ENCODE measurements around the gene MAP4K1. TPM values are rescaled to one million over a fixed set of nuclear protein-coding genes. Genes with fewer than 3 reads are reported as not detected.

The MAP4K1 gene
- total RNA-seq, 1 experiment from 2014 or later, result 1.5 TPM

DNA sequence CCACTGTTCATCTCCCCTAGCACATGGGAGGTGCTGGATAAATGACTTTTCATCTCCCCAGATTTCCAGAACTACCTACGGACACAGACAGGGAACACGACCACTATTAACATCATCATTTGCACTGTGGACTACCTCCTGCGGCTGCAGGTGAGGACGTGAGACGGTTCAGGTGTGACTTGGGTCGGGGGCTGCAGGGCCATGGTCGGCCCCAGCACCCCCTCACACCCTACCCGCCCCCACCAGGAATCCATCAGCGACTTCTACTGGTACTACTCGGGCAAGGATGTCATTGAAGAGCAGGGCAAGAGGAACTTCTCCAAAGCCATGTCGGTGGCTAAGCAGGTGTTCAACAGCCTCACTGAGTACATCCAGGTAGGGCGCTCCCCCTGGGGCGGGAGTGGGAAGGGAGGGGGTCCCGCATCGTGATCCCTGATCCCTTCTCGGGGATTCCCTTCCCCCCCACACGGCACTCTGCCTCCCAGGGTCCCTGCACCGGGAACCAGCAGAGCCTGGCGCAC, 74.4 kb downstream of the MAP4K1 start:
- CTCF ChIA-PET, result interaction anchor here (0.7 to 1.0 kb wide), 2 partner anchors 91 to 93 kb away, joined by 5 to 11 read pairs; no protein-coding TSS in a partner anchor
- no peaks in the 10 kb centered on the region for H3K27me3 ChIP-seq (replicated peaks; ENCODE audit: insufficient read depth, low read depth, low read length, poor library complexity)
- POLR2A ChIA-PET (ENCODE audit: low non-redundant PET), result no interaction called here
- H3K4me1 ChIP-seq (ENCODE audit: insufficient read depth, low read length, poor library complexity, severe bottlenecking), result peaks cover 7% of the 10 kb centered on the region
- no peaks in the 10 kb centered on the region for H3K9me3 ChIP-seq (ENCODE audit: low read depth, low read length, poor library complexity, severe bottlenecking)
- H3K36me3 ChIP-seq (ENCODE audit: insufficient read depth, low read length, poor library complexity, severe bottlenecking), result no peaks in the 10 kb centered on the region
- no peak for TF ChIP-seq CTCF (conservative IDR thresholded peaks at IDR 0.05; ENCODE audit: low read depth, low read length)
- TF ChIP-seq EZH2 (IDR thresholded peaks at IDR 0.05; ENCODE audit: borderline replicate concordance, low read depth, low read length, poor library complexity, severe bottlenecking), result no peak
- H3K27ac ChIP-seq (ENCODE audit: low read depth, low read length, poor library complexity, severe bottlenecking), result no peak overlapping the region
- no peak for DNase-seq (ENCODE audit: low spot score)
- no TSS peak for BruUV-seq (replicated peaks)
- intact Hi-C loops (cut with micrococcal nuclease; ENCODE audit: unreplicated experiment), result loop anchor here (10.0 kb wide), 1 partner anchor 391 kb away; the partner anchor contains the start of genes MRPS12 and SARS2
- H3K4me3 ChIP-seq (ENCODE audit: low read depth, low read length, poor library complexity, severe bottlenecking), result peak overlapping the region; percentile 39

GRCh38 chr19:38542040-38542439, 75.7 kb downstream of the MAP4K1 start:
- no peak overlapping the region for H3K4me3 ChIP-seq (ENCODE audit: low read depth, low read length, poor library complexity, severe bottlenecking)
- intact Hi-C loops (cut with micrococcal nuclease; ENCODE audit: unreplicated experiment), result loop anchor here (10.0 kb wide), 1 partner anchor 393 kb away; the partner anchor contains the start of genes MRPS12 and SARS2
- no peak for TF ChIP-seq CTCF (conservative IDR thresholded peaks at IDR 0.05; ENCODE audit: low read depth, low read length)
- no peak for TF ChIP-seq EZH2 (IDR thresholded peaks at IDR 0.05; ENCODE audit: borderline replicate concordance, low read depth, low read length, poor library complexity, severe bottlenecking)
- H3K4me1 ChIP-seq (ENCODE audit: insufficient read depth, low read length, poor library complexity, severe bottlenecking), result peaks cover 7% of the 10 kb centered on the region
- no peak for DNase-seq (ENCODE audit: low spot score)
- BruUV-seq (replicated peaks), result no TSS peak
- H3K9me3 ChIP-seq (ENCODE audit: low read depth, low read length, poor library complexity, severe bottlenecking), result no peaks in the 10 kb centered on the region
- ChIA-PET POLR2A (ENCODE audit: low non-redundant PET) (no interaction called here), CTCF (no interaction called here)
- no peaks in the 10 kb centered on the region for H3K36me3 ChIP-seq (ENCODE audit: insufficient read depth, low read length, poor library complexity, severe bottlenecking)
- H3K27me3 ChIP-seq (replicated peaks; ENCODE audit: insufficient read depth, low read depth, low read length, poor library complexity), result no peaks in the 10 kb centered on the region
- H3K27ac ChIP-seq (ENCODE audit: low read depth, low read length, poor library complexity, severe bottlenecking), result no peak overlapping the region

GRCh38 chr19:38539751-38540150, 78.0 kb downstream of the MAP4K1 start:
- Histone ChIP-seq H3K4me1 (ENCODE audit: insufficient read depth, low read length, poor library complexity, severe bottlenecking) (peaks cover 7% of the 10 kb centered on the region), H3K36me3 (ENCODE audit: insufficient read depth, low read length, poor library complexity, severe bottlenecking) (no peaks in the 10 kb centered on the region), H3K27ac (ENCODE audit: low read depth, low read length, poor library complexity, severe bottlenecking) (no peak overlapping the region), H3K9me3 (ENCODE audit: low read depth, low read length, poor library complexity, severe bottlenecking) (peaks cover 6% of the 10 kb centered on the region), H3K4me3 (ENCODE audit: low read depth, low read length, poor library complexity, severe bottlenecking) (no peak overlapping the region), H3K27me3 (replicated peaks; ENCODE audit: insufficient read depth, low read depth, low read length, poor library complexity) (no peaks in the 10 kb centered on the region)
- no TSS peak for BruUV-seq (replicated peaks)
- intact Hi-C loops (cut with micrococcal nuclease; ENCODE audit: unreplicated experiment), result loop anchor here (10.0 kb wide), 1 partner anchor 395 kb away; the partner anchor contains the start of genes MRPS12 and SARS2
- DNase-seq (ENCODE audit: low spot score), result no peak
- ChIA-PET CTCF (no interaction called here), POLR2A (ENCODE audit: low non-redundant PET) (no interaction called here)
- TF ChIP-seq EZH2 (IDR thresholded peaks at IDR 0.05; ENCODE audit: borderline replicate concordance, low read depth, low read length, poor library complexity, severe bottlenecking) (no peak), CTCF (conservative IDR thresholded peaks at IDR 0.05; ENCODE audit: low read depth, low read length) (no peak)

Data from A673 (cell line).